ENCODE measurements around the gene DNAH9.
"Not testable (repeated sequence)": the region's sequence is repeated elsewhere in the genome, so short reads cannot be mapped to it uniquely, and the experiment has no call there.

DNAH9 gene

GRCh38 chr17:11916091-11916490 is 317.8 kb downstream of the DNAH9 start:
- no peak for DNase-seq (ENCODE audit: low read depth)

- DNase-seq (ENCODE audit: low read depth), result no peak
These were observed 319.1 kb downstream of the DNAH9 start for GRCh38 chr17:11917415-11917814.

DNA sequence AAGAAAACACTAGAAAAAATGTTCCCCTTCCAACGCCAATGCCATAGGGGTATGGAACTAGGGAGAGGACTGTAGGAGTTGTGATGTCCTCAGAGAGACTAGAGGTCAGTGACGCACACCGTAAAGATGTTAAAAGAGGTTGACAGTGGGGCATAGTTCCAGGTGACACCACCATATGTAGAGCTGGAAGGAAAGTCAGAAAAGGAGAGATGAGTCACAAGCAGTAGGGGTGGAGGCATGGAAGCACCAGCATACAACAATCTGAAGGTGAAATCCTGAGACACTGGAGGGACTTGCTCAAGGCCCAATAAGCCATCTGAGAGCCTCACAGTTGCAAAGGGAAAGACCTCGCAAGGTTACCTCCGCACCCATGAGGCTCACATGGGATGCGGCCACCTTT is 323.0 kb downstream of the DNAH9 start:
- DNase-seq (ENCODE audit: low read depth), result no peak

DNA sequence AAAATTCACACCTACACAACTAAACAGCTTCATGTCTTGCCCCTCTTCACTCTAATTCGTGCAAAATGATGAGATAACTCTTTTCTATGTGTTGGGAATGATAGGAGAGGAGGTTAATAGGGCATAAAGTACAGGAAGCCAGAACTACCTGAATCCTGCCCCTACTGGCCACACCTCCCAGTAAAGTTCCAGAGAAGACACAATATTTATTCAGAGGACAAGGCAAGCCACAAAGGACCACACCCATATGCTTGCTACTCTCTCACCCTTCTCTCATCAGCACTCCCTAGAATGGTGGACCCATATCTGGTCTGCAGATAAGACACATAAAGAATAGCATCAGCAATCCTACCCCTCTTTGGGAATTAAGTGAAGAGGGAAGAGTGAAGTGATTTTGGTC is 324.4 kb downstream of the DNAH9 start:
- no peak for DNase-seq (ENCODE audit: low read depth)

DNA sequence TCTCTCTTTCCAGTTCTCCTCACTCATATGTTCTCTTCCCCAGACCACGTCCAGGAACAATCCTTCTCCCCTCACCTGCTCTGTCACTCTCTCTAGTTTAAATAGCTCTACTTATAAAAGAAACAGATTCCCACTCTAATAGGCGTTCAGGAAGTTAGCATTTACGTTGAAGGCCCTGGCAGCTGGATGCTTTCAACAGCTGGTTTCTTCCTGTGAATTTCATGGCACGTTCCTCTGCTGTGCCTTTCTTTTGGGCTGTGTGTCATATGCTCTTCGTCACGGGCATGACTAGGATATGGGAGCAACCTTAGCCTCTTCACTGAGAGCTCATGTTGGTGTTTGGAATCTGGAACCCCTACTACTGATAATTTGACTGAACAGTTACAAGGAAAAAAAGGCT is 325.8 kb downstream of the DNAH9 start:
- DNase-seq (ENCODE audit: low read depth), result no peak

- no peak for DNase-seq (ENCODE audit: low read depth)
These were observed 327.2 kb downstream of the DNAH9 start for GRCh38 chr17:11925262-11926021.

- no peak for DNase-seq (ENCODE audit: low read depth)
These were observed 330.2 kb downstream of the DNAH9 start for GRCh38 chr17:11928436-11928835.

DNA sequence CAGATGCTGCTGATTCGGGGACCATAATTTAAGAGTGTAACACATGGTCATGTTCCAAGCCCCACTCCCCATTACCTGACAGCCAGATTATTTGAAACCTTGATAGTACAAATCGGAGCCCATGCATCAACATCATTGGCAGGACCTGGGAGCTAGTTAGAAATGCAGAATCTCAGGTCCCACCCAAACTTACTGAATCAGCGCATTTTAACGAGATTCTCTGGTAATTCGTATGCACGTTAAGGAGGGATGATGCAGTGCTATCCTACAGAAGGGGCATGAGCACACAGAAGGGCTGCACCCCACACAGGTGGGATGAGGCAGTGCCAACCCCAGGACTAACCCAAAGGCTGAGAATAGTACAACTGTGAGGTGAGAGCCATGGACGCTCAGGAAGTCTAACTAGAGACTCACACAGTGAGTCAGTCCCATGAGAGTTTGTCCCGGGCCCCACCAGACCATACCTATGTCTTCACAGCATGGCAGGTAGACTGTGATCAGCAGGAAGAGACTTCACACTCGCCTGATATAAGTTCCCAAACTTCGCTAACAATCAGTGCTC is 334.1 kb downstream of the DNAH9 start:
- no peak for DNase-seq (ENCODE audit: low read depth)

GRCh38 chr17:11935734-11936406 is 337.6 kb downstream of the DNAH9 start:
- DNase-seq (ENCODE audit: low read depth), result no peak

GRCh38 chr17:11940904-11941303 is 342.6 kb downstream of the DNAH9 start:
- no peak for DNase-seq (ENCODE audit: low read depth)

- DNase-seq (ENCODE audit: low read depth), result not testable (repeated sequence)
These were observed 344.8 kb downstream of the DNAH9 start for GRCh38 chr17:11943086-11943485.

GRCh38 chr17:11943759-11944347 is 345.6 kb downstream of the DNAH9 start:
- DNase-seq (ENCODE audit: low read depth), result no peak

- DNase-seq (ENCODE audit: low read depth), result no peak
These were observed 346.3 kb downstream of the DNAH9 start for GRCh38 chr17:11944587-11944986.

GRCh38 chr17:11948789-11949188 is 350.5 kb downstream of the DNAH9 start:
- DNase-seq (ENCODE audit: low read depth), result peak; percentile 15

DNA sequence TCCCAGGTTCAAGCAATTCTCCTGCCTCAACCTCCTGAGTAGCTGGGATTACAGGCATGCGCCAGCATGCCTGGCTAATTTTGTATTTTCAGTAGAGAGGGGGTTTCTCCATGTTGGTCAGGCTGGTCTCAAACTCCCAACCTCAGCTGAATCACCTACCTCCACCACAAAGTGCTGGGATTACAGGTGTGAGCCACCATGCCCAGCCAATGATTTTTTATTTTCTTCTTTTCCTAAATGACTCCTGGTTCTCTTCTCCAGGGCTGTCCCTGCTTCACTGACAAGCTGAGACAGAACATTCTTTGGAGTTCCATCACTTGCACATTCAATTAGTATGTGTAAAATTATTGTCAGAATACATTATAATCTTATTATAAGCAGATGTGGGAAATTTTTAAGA is 351.3 kb downstream of the DNAH9 start:
- DNase-seq (ENCODE audit: low read depth), result not testable (repeated sequence)

- DNase-seq (ENCODE audit: low read depth), result no peak
These were observed 352.7 kb downstream of the DNAH9 start for GRCh38 chr17:11950771-11951519.

GRCh38 chr17:11952610-11953009 is 354.3 kb downstream of the DNAH9 start:
- DNase-seq (ENCODE audit: low read depth), result no peak

DNA sequence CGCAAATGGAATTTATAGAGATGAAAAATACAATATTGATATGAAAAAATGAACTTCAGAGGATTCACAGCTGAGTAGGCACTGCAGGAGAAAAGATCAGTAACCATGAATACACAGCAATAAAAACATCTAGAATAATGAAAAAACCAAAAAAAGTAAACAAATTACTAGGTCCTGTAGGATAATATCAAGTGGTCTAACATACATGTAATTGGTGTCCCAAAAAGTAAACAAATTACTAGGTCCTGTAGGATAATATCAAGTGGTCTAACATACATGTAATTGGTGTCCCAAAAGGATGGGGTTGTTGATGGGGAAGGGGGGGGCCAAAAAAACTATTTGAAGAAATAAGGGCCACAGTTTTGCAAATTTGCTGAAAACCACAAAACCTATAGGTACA is 355.7 kb downstream of the DNAH9 start:
- DNase-seq (ENCODE audit: low read depth), result no peak

- DNase-seq (ENCODE audit: low read depth), result no peak
These were observed 356.7 kb downstream of the DNAH9 start for GRCh38 chr17:11954936-11955335.

DNA sequence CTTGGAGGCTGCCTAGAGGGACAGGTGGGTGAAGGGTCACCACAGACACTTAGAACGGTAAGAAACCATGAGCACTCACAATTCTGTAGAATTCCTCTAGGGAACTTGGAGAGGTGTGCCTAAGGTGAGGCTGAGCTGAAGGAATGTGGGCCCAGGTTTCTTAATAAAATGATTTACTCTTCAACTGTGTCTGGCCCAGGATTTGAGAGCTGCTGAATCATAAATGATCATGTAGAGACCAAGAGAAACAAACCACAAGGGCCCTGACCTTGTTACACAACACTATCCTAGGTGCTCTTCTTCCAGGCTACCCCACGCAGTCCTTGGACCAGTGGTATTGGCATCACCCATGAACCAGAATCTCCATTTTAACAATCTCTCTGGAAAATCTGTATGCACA is 371.3 kb downstream of the DNAH9 start:
- DNase-seq (ENCODE audit: low read depth), result no peak

GRCh38 chr17:11972741-11973140 is 374.5 kb downstream of the DNAH9 start:
- not testable (repeated sequence) for DNase-seq (ENCODE audit: low read depth)

DNA sequence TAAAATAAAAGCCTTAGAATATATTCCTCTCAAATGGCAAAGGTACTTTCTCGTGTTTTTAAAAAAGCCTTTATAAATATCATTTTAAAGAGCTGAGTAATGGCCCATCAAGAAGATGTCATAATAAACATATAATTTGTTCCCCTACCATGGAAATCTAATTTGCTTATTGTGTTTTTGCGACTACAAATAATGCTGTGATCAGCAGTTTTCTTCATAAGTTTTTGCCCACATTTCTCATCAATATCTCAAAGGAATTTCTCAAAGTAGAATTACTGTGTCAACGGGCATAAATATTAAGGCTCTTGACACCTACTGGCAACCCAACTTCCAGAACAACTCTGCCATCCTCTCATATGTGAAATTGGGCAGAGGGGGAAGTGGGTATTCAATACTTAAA is 381.5 kb downstream of the DNAH9 start:
- DNase-seq (ENCODE audit: low read depth), result no peak

Measured in non-pigmented ciliary epithelial cell (primary cell).